Caco-2 (cell line): ENCODE results near the gene DOP1B. TPM values are rescaled to one million over a fixed set of nuclear protein-coding genes. Genes with fewer than 3 reads are reported as not detected.

ENCODE experiments used
- Bru-seq: library from RNA; stranded (reverse); fragments of 400-500 nt; gene quantifications from one replicate; lab custom pipeline; 2021; lab: Mats Ljungman, UMichigan
- BruChase-seq, 2 experiments: library from RNA; stranded (reverse); fragments of 400-500 nt; gene quantifications; one replicate each; lab custom pipeline; 2021; lab: Mats Ljungman, UMichigan
- BruUV-seq: library from RNA; stranded (reverse); fragments of 400-500 nt; replicated peaks from 2 replicates; lab custom pipeline; 2021; lab: Mats Ljungman, UMichigan
- CTCF ChIA-PET: fragments of 300-600 bp; sonication (Branson Sonifier 250); formaldehyde crosslinking; loops from one replicate; lab custom pipeline; 2022; ENCODE audit warnings: antibody characterized with exemption; lab: Charles Lee
- POLR2A ChIA-PET: fragments of 300-600 bp; sonication (Branson Sonifier 250); formaldehyde crosslinking; loops from one replicate; lab custom pipeline; 2022; ENCODE audit warnings: antibody characterized with exemption; lab: Charles Lee
- DNase-seq, 2 experiments: peaks; one replicate each; pipeline versions ENCODE4 v3.0.0 to v3.0.0-alpha.2; 2020 to 2022
- H3K27me3 ChIP-seq: replicated peaks from 2 replicates; pipeline ENCODE4 v1.6.0; 2011; ENCODE audit warnings: low read length; ENCODE audit not compliant: control insufficient read depth, insufficient read depth
- H3K36me3 ChIP-seq: 2 replicates; pipeline ENCODE4 v1.5.1; 2011; ENCODE audit warnings: low read length; ENCODE audit not compliant: control insufficient read depth, insufficient read depth
- H3K4me1 ChIP-seq: fragments of 250-450 bp; sonication (Bioruptor Pico); 2 replicates; pipeline ENCODE4 v1.5.1; 2020; ENCODE audit warnings: mild to moderate bottlenecking
- H3K4me3 ChIP-seq: 2 replicates; pipeline ENCODE4 v1.5.1; 2011; ENCODE audit warnings: low read depth, mild to moderate bottlenecking, control low read depth, low read length
- H3K9me3 ChIP-seq: fragments of 250-450 bp; sonication (Bioruptor Pico); 2 replicates; pipeline ENCODE4 v1.5.1; 2020; ENCODE audit warnings: mild to moderate bottlenecking, moderate library complexity
- H3K27ac Mint-ChIP-seq: one replicate; pipeline ENCODE4 v1.8.0; 2022; ENCODE audit warnings: mixed read lengths; ENCODE audit not compliant: unreplicated experiment
- H3K27me3 Mint-ChIP-seq: one replicate; pipeline ENCODE4 v1.8.0; 2022; ENCODE audit warnings: mixed read lengths; ENCODE audit not compliant: insufficient read depth, unreplicated experiment
- H3K36me3 Mint-ChIP-seq: one replicate; pipeline ENCODE4 v1.8.0; 2022; ENCODE audit warnings: mild to moderate bottlenecking, mixed read lengths; ENCODE audit not compliant: insufficient read depth, unreplicated experiment
- H3K4me1 Mint-ChIP-seq: one replicate; pipeline ENCODE4 v1.8.0; 2022; ENCODE audit warnings: low read depth, mixed read lengths; ENCODE audit not compliant: unreplicated experiment
- H3K4me3 Mint-ChIP-seq: one replicate; pipeline ENCODE4 v1.8.0; 2022; ENCODE audit warnings: mild to moderate bottlenecking, moderate library complexity, mixed read lengths; ENCODE audit not compliant: unreplicated experiment
- H3K9me3 Mint-ChIP-seq: one replicate; pipeline ENCODE4 v1.8.0; 2022; ENCODE audit warnings: mixed read lengths; ENCODE audit not compliant: unreplicated experiment
- intact Hi-C: fragments of 100-400 bp; cut with micrococcal nuclease; formaldehyde crosslinking; loops from one replicate; pipeline ENCODE4 v1.10.0; 2022; ENCODE audit not compliant: unreplicated experiment
- long read RNA-seq: library from polyadenylated mRNA; stranded (forward); transcript quantifications from one replicate; pipeline ENCODE4 v2.0.0, GENCODE V29; 2022
- total RNA-seq: library from RNA; stranded (reverse); gene quantifications from 2 replicates; pipeline ENCODE4 v1.2.3, GENCODE V29; 2022
- TF ChIP-seq, protein P1 (sequence below), 2 experiments: fragments of 200-600 bp in 1 of 2; IDR thresholded peaks; 1 replicate in 1 of 2; 2 replicates in 1 of 2; pipeline versions ENCODE4 v1.5.1 to v1.8.0; 2011 to 2022; ENCODE audit warnings: antibody characterized with exemption in 1 of 2, control low read depth in 1 of 2, inconsistent platforms in 1 of 2, low read depth in 1 of 2, low read length in 1 of 2, mild to moderate bottlenecking in 1 of 2, moderate library complexity in 1 of 2; ENCODE audit not compliant: insufficient read depth in 1 of 2, severe bottlenecking in 1 of 2, unreplicated experiment in 1 of 2

The DOP1B gene, protein sequence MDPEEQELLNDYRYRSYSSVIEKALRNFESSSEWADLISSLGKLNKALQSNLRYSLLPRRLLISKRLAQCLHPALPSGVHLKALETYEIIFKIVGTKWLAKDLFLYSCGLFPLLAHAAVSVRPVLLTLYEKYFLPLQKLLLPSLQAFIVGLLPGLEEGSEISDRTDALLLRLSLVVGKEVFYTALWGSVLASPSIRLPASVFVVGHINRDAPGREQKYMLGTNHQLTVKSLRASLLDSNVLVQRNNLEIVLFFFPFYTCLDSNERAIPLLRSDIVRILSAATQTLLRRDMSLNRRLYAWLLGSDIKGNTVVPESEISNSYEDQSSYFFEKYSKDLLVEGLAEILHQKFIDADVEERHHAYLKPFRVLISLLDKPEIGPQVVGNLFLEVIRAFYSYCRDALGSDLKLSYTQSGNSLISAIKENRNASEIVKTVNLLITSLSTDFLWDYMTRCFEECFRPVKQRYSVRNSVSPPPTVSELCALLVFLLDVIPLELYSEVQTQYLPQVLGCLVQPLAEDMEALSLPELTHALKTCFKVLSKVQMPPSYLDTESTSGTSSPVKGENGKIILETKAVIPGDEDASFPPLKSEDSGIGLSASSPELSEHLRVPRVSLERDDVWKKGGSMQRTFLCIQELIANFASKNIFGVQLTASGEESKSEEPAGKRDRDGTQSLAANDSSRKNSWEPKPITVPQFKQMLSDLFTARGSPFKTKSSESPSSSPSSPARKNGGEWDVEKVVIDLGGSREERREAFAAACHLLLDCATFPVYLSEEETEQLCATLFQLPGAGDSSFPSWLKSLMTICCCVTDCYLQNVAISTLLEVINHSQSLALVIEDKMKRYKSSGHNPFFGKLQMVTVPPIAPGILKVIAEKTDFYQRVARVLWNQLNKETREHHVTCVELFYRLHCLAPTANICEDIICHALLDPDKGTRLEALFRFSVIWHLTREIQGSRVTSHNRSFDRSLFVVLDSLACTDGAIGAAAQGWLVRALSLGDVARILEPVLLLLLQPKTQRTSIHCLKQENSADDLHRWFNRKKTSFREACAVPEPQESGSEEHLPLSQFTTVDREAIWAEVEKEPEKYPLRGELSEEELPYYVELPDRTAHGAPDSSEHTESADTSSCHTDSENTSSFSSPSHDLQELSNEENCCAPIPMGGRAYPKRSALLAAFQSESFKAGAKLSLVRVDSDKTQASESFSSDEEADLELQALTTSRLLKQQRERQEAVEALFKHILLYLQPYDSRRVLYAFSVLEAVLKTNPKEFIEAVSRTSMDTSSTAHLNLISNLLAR (N-terminal part only)
- total RNA-seq: 15.9 and 16.7 TPM in 2 replicates
- percentile 55 among the genes with signal in this experiment for Bru-seq, nascent RNA
- BruChase-seq, experiment 1, labeled RNA remaining after a 2-hour chase: percentile 55 among the genes with signal in this experiment
- BruChase-seq, experiment 2, labeled RNA remaining after a 6-hour chase: percentile 60 among the genes with signal in this experiment
- long read RNA-seq, partial matches to known transcripts: 6 of 10 reads
- long read RNA-seq, other reads (novel, unspliced or antisense): 4 of 10 reads

DNA sequence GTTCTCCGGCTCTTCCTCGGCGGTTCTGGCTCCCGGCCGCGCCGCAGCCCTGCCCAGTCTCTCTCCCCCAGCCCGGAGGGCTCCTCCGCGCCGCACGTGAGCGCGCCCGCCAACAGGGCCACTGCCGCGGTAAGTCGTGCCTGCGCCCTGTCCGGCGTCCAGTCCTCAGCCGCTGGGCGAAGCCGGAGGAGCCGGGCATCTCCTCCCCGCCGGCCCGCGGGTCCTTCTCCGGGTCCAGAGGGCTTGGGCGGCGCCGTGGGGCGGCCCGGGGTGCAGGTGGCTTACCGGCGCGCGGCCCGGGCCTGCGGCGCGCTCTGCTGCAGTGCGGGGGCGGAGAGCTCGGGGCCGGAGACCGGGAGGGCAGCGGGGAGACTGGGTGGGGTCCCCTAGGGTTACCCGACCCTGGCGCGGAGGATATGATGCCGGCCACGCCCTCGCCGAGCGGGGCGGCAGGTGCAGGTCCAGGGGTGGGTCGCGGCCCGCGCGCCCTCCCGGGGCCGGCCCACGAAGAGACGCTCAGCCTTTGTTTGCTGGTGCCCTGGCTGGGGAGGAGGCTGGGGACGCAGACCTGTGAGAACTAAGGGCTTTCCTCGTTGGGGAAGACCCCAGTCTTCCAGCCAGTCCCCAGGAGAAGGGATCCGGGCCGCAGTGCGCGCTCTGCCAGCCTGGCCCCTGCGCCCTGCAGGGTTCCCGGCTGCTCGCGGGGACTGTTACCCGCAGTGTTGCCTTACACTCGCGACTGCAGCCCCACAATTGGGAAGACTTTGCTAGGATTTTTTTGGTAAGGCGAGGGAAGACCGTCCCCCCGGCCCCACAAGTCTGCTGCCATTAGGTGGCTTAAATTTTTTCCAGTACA is at the start of gene DOP1B:
Gene DOP1B (plus strand): TSS at position 10 of the 856 bp plus-strand sequence. CDS start 7,910 bp downstream, outside the sequence.
- peak within 1 kb of the TSS; percentile 84 for H3K27ac Mint-ChIP-seq
- Histone ChIP-seq H3K9me3 (no peaks in the 10 kb centered on the region), H3K27me3 (no peaks in the 10 kb centered on the region), H3K36me3 (no peaks in the 10 kb centered on the region), H3K4me1 (peaks cover 5% of the 10 kb centered on the region), H3K4me3 (peak within 1 kb of the TSS; percentile 89)
- TF ChIP-seq, protein P1, sequence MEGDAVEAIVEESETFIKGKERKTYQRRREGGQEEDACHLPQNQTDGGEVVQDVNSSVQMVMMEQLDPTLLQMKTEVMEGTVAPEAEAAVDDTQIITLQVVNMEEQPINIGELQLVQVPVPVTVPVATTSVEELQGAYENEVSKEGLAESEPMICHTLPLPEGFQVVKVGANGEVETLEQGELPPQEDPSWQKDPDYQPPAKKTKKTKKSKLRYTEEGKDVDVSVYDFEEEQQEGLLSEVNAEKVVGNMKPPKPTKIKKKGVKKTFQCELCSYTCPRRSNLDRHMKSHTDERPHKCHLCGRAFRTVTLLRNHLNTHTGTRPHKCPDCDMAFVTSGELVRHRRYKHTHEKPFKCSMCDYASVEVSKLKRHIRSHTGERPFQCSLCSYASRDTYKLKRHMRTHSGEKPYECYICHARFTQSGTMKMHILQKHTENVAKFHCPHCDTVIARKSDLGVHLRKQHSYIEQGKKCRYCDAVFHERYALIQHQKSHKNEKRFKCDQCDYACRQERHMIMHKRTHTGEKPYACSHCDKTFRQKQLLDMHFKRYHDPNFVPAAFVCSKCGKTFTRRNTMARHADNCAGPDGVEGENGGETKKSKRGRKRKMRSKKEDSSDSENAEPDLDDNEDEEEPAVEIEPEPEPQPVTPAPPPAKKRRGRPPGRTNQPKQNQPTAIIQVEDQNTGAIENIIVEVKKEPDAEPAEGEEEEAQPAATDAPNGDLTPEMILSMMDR (IDR thresholded peaks at IDR 0.05; ENCODE audit: insufficient read depth in 1 of 2, low read depth in 1 of 2, low read length in 1 of 2, severe bottlenecking in 1 of 2, unreplicated experiment in 1 of 2): no peak
- peaks cover 13% of the 10 kb centered on the region for H3K36me3 Mint-ChIP-seq
- CTCF ChIA-PET: no interaction called here
- no peaks in the 10 kb centered on the region for H3K9me3 Mint-ChIP-seq
- H3K4me3 Mint-ChIP-seq: peak within 1 kb of the TSS; percentile 83
- POLR2A ChIA-PET: no interaction called here
- no TSS peak for BruUV-seq
- intact Hi-C loops: loop anchor here (1.0 to 5.0 kb wide), 5 partner anchors 16 to 164 kb away; partner anchors contain the start of gene MORC3
- H3K27me3 Mint-ChIP-seq: no peaks in the 10 kb centered on the region
- H3K4me1 Mint-ChIP-seq: peaks cover 20% of the 10 kb centered on the region
- peak in 1 of 2 experiments; percentile 42 for DNase-seq

DNA sequence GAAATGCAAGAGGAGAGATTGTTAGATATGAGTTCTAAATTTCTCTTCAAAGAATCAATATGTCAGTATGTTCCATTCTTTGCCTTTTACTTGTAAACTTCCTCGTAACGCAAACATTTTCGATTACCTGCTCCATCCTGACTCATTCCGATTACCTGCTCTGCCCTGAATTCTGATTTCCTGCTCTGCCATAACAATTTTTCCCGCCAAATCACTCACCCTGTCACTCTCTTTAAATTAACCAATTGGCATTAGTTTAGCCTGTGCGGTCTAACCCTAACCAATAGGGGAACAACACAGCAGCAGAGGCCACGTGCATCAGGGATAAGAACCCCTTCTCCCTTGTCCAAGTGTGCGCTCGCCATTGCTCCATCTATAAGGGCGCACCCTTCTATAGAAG is 46.8 kb upstream of the DOP1B start:
- Mint-ChIP-seq H3K27me3 (no peaks in the 10 kb centered on the region), H3K9me3 (no peaks in the 10 kb centered on the region), H3K4me1 (peaks cover 19% of the 10 kb centered on the region), H3K4me3 (no peak overlapping the region), H3K27ac (no peak overlapping the region), H3K36me3 (no peaks in the 10 kb centered on the region)
- ChIA-PET POLR2A (no interaction called here), CTCF (no interaction called here)
- Histone ChIP-seq H3K36me3 (no peaks in the 10 kb centered on the region), H3K4me1 (peaks cover 8% of the 10 kb centered on the region), H3K27me3 (no peaks in the 10 kb centered on the region), H3K4me3 (no peak overlapping the region), H3K9me3 (no peaks in the 10 kb centered on the region)
- TF ChIP-seq, protein P1 (IDR thresholded peaks at IDR 0.05; ENCODE audit: insufficient read depth in 1 of 2, low read depth in 1 of 2, low read length in 1 of 2, severe bottlenecking in 1 of 2, unreplicated experiment in 1 of 2): no peak
- no TSS peak for BruUV-seq
- intact Hi-C loops: no loop called here
- DNase-seq: no peak
